Epithelial cell of proximal tubule (primary cell): ENCODE measurements around the gene MAPKBP1. TPM values are rescaled to one million over a fixed set of nuclear protein-coding genes. Genes with fewer than 3 reads are reported as not detected.

Experiments
- DNase-seq: peaks from one replicate; pipeline ENCODE4 v3.0.0-alpha.2; 2011; ENCODE audit warnings: low read depth
- H3K4me3 ChIP-seq: 2 replicates; pipeline ENCODE4 v1.5.1; 2011; ENCODE audit warnings: low read depth, mild to moderate bottlenecking, low read length
- CTCF ChIP-seq: conservative IDR thresholded peaks from 2 replicates; pipeline ENCODE4 v1.5.1; 2012; ENCODE audit warnings: low read depth, mild to moderate bottlenecking, low read length
- total RNA-seq: library from RNA; depleted of rRNA; stranded (reverse); fragments of >200 nt; gene quantifications from 2 replicates; pipeline ENCODE4 v1.2.3, GENCODE V29; 2015

MAPKBP1 gene
- total RNA-seq, 1 donor from 2014 or later, result 14.4 TPM

- no peak for TF ChIP-seq CTCF
- H3K4me3 ChIP-seq, result no peak overlapping the region
- no peak for DNase-seq
Observed at GRCh38 chr15:41790756-41791546, 16.7 kb downstream of the MAPKBP1 start.

GRCh38 chr15:41791547-41791937 is 17.3 kb downstream of the MAPKBP1 start:
- DNase-seq, result no peak
- H3K4me3 ChIP-seq, result no peak overlapping the region
- no peak for TF ChIP-seq CTCF

- no peak for DNase-seq
- H3K4me3 ChIP-seq, result no peak overlapping the region
- no peak for TF ChIP-seq CTCF
Observed at GRCh38 chr15:41792000-41792637, 17.8 kb downstream of the MAPKBP1 start.

GRCh38 chr15:41794081-41794480 is 19.8 kb downstream of the MAPKBP1 start:
- no peak overlapping the region for H3K4me3 ChIP-seq
- DNase-seq, result no peak
- no peak for TF ChIP-seq CTCF

GRCh38 chr15:41795996-41796856 is 21.9 kb downstream of the MAPKBP1 start:
- H3K4me3 ChIP-seq, result no peak overlapping the region
- no peak for DNase-seq
- TF ChIP-seq CTCF, result no peak

- TF ChIP-seq CTCF, result no peak
- DNase-seq, result no peak
- H3K4me3 ChIP-seq, result no peak overlapping the region
Observed at GRCh38 chr15:41797201-41797944, 23.1 kb downstream of the MAPKBP1 start.
